ENCODE data around the gene MED28.

The MED28 gene

DNA sequence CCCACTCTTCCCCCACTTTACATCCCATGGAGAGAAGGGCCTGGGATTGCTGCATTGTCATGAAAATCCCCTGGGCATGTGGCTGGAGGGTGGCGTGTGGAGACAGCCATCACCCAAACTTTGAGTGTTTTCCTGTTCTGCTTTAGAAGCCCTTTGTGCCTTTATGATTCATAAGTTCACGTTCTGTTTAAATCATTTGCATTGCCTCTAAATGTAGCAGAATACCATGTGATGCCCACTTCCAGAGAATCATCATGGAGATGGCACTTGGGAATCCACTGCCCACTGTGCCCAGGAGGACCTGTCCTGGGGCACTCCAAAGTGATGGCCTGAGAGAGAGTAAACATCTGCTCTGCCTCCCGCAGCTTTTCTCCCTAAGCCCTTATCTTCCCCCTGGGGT, 52.8 kb downstream of the MED28 start:
- no peak for DNase-seq (ENCODE audit: low read depth)

DNA sequence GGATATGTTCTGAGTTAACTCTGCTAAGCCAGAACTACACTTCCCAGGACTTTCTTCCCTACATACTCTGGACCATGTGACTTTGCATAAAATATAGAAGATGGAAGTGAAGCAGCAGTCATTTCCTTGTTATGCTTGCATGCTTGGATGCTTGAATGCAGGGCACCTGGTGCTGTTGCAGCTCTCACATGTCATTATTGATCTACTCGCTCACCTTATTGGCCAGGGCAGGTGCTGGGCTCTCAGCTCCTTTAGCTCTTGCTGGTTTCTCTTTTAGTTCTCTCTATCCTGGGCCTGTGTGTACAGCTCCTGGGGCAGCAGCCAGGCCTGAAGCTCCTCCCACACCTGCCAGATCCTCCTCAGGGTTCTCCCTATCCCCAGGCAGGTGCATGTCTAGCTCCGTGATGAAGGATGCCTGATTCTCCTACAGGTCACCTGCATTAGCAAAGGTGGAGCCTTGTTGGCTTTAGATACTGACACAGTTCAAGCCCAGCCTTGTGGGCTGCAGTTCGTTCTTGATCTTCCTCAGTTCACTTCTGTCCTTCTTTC, 53.3 kb downstream of the MED28 start:
- DNase-seq (ENCODE audit: low read depth) = no peak

DNA sequence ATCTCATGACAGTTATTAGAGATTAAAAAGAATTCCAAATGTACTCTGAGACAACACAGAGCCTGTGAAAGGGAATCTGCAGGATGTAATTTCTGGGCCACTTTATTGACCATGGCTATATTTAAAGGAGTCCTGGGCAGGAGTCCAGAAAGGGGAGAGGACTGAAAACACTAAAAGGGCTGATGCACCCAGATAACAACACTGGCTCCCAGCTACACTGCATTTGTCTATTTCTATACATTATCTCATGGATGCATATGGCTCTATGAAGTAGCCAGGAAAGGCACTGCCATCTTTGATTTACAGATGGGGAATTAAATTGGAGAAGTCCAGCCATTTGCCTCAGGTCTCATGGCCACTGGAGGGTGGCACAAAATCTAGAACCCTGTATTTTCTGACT, 56.0 kb downstream of the MED28 start:
- DNase-seq (ENCODE audit: low read depth) = no peak

DNA sequence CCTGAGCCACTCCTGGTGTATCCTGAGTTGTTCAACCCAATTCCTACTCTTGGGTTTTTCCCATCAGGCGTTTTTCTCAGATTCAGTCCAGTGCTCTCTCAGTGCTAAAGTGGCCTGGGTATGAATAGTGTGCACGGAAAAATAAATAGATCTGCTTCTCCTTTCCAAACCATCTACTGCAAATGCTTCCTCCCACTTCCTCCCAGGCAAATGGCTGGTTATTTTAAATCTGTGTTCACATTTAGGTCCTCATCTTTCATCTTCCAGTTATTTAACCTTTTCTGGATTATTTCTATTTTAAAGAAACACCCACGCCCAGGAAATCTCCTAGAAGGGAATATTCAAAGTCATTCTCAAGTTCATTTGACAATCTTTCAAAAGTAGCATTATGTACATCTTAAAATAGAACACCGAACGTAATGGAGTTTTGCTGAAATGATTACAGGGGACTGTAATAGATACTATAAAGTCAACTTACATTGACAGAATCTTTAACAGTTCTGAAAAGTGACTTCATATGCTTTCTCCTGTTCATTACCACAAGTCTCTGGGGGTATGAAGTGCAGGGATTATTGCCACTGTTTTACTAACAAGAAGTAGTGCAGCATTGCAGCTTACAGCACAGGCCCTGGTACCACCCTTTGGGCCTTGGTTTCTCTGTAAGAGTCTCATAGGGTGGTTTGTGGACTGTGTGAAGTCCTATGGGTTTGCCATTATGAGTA, 66.3 kb downstream of the MED28 start:
- DNase-seq (ENCODE audit: low read depth) = no peak

DNA sequence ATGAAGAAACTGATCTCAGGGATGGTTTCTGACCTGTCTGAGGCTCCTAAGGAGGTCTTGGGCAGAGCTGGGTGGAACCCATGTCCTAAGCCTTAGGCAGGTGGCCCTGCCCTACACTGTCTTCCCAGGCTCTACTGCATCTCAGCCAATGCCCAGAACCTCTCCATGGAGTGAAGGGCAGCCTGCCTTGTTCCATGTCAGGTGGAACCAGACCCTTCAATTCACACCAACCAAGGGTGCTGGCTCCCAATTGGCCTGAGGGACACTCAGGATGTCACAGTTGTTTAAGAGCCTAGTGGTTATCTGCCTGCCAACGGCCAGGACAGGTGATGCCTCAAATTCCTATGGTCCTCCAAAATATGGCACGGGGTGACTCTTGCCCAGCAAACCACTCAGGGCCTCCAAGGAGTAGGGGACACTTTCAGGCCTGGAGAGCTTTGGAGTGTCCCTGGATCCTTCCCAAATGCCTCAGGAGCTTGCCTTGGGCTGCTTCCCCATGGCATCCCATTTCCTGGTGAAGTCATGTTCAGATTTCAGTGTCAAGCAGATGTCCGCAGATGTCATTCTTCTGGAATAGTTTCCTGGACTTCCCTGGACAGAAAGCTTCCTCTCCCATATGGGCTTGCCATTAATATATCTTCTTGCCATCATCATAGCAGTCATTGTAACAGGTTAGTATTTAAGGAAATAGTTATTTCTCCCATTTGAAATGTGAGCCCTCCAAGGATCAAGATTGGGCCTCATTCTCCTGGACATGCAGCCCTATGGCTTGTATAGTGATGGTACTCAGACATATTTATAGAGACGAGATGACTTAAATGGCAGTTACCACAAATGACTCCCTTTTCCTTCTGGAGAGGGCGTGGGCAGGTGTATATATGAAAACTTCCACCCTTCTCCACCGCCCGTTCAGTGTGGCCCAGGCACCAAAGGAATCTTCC, 67.1 kb downstream of the MED28 start:
- no peak for DNase-seq (ENCODE audit: low read depth)

DNA sequence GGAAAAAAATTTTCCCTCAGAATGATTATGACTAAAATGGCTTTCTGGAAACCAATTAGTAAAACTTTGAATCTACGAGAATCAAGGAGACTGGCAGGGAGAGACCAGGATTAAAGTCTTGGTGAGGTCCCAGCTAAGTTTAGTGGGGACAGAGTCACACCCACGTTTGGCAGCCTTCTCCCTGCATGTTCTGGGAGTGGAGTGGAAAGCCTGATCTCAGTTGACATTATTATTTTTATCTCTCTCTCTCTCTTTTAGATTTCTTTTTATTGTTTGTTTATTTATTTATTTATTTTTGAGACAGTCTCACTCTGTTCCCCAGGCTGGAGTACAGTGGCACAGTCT, 67.8 kb downstream of the MED28 start:
- DNase-seq (ENCODE audit: low read depth) = no peak
